SK-N-SH (cell line): ENCODE data around the gene KRT33B. TPM values are rescaled to one million over a fixed set of nuclear protein-coding genes. Genes with fewer than 3 reads are reported as not detected.

Source experiments
- CTCF ChIA-PET: fragments of 300-600, 350-600 bp; formaldehyde crosslinking; extraction: SDS; loops from one replicate; lab custom pipeline; 2021; lab: Yijun Ruan, JAX
- POLR2A ChIA-PET: fragments of 350-600 bp; sonication (Branson Sonifier 250); formaldehyde crosslinking; extraction: SDS; loops from one replicate; lab custom pipeline; 2020; ENCODE audit warnings: antibody characterized with exemption, inconsistent platforms; lab: Yijun Ruan, JAX
- DNase-seq: peaks from one replicate; pipeline ENCODE4 v3.0.0; 2012
- H2AFZ ChIP-seq: fragments of 200-600 bp; sonication (generic); 2 replicates; pipeline ENCODE4 v1.8.1; 2016; ENCODE audit warnings: antibody characterized with exemption, mild to moderate bottlenecking, low read depth
- H3F3A ChIP-seq: fragments of 200-600 bp; sonication (generic); replicated peaks from 2 replicates; pipeline ENCODE3; 2016; ENCODE audit warnings: antibody characterized with exemption, mild to moderate bottlenecking; ENCODE audit not compliant: insufficient read depth
- H3K27ac ChIP-seq, 2 experiments: fragments of 200-500 bp in 1 of 2; fragments of 200-600 bp in 1 of 2; sonication (Bioruptor generic) in 1 of 2; sonication (generic), shearing (Covaris generic) in 1 of 2; 2 replicates each; pipeline versions ENCODE4 v1.5.1 to v1.6.1; 2014 to 2016; ENCODE audit warnings: low read depth in 2 of 2, inconsistent platforms in 1 of 2, low read length in 1 of 2, mild to moderate bottlenecking in 1 of 2, mixed read lengths in 1 of 2
- H3K27me3 ChIP-seq: fragments of 200-600 bp; sonication (generic), shearing (Covaris generic); 2 replicates; pipeline ENCODE4 v1.6.1; 2016; ENCODE audit warnings: mixed run types; ENCODE audit not compliant: insufficient read depth
- H3K36me3 ChIP-seq, 2 experiments: fragments of 200-500 bp in 1 of 2; fragments of 200-600 bp in 1 of 2; sonication (Bioruptor generic) in 1 of 2; sonication (generic) in 1 of 2; replicated peaks in 1 of 2; 2 replicates each; pipeline versions ENCODE3 to v1.5.1; 2014 to 2016; ENCODE audit warnings: low read length in 1 of 2, mild to moderate bottlenecking in 1 of 2; ENCODE audit not compliant: insufficient read depth in 2 of 2, control insufficient read depth in 1 of 2
- H3K4me1 ChIP-seq, 2 experiments: fragments of 200-500 bp in 1 of 2; fragments of 200-600 bp in 1 of 2; sonication (Bioruptor generic) in 1 of 2; sonication (generic), shearing (Covaris generic) in 1 of 2; 2 replicates each; pipeline versions ENCODE4 v1.5.1 to v1.6.1; 2014 to 2016; ENCODE audit warnings: low read depth in 1 of 2, low read length in 1 of 2, mixed run types in 1 of 2; ENCODE audit not compliant: insufficient read depth in 2 of 2, control insufficient read depth in 1 of 2
- H3K4me2 ChIP-seq: fragments of 200-600 bp; sonication (generic), shearing (Covaris generic); 2 replicates; pipeline ENCODE4 v1.6.1; 2017; ENCODE audit warnings: mixed run types
- H3K4me3 ChIP-seq, 2 experiments: fragments of 200-500 bp in 1 of 2; fragments of 200-600 bp in 1 of 2; sonication (Bioruptor generic) in 1 of 2; sonication (generic), shearing (Covaris generic) in 1 of 2; 2 replicates each; pipeline versions ENCODE4 v1.5.1 to v1.8.1; 2014 to 2016; ENCODE audit warnings: low read depth in 2 of 2, inconsistent platforms in 1 of 2, low read length in 1 of 2, mild to moderate bottlenecking in 1 of 2, mixed read lengths in 1 of 2, moderate library complexity in 1 of 2
- H3K79me2 ChIP-seq: fragments of 200-600 bp; sonication (generic); 2 replicates; pipeline ENCODE4 v1.8.1; 2017; ENCODE audit warnings: mild to moderate bottlenecking; ENCODE audit not compliant: insufficient read depth
- H3K9ac ChIP-seq: fragments of 200-600 bp; sonication (generic); 2 replicates; pipeline ENCODE4 v1.6.1; 2017; ENCODE audit warnings: mixed run types
- H3K9me2 ChIP-seq: fragments of 200-600 bp; sonication (generic); 2 replicates; pipeline ENCODE4 v1.6.1; 2017; ENCODE audit warnings: mixed run types
- H3K9me3 ChIP-seq: fragments of 200-600 bp; sonication (generic); 2 replicates; pipeline ENCODE4 v1.6.1; 2017; ENCODE audit warnings: mixed run types, mild to moderate bottlenecking, moderate library complexity
- H4K20me1 ChIP-seq: fragments of 200-600 bp; sonication (generic); 2 replicates; pipeline ENCODE4 v1.6.1; 2017; ENCODE audit warnings: mild to moderate bottlenecking, mixed run types; ENCODE audit not compliant: insufficient read depth
- CTCF ChIP-seq: fragments of 200-600 bp; sonication (generic); IDR thresholded peaks from 2 replicates; pipeline ENCODE4 v1.6.1; 2017; ENCODE audit warnings: antibody characterized with exemption, mild to moderate bottlenecking, moderate library complexity
- ELF1 ChIP-seq: IDR thresholded peaks from 2 replicates; pipeline ENCODE4 v1.4.0; 2012
- EZH2phosphoT487 ChIP-seq: fragments of 200-600 bp; sonication (generic); IDR thresholded peaks from 2 replicates; pipeline ENCODE4 v1.6.1; 2017; ENCODE audit warnings: low read depth, mixed run types, mild to moderate bottlenecking, antibody characterized with exemption, moderate library complexity, borderline replicate concordance
- FOXM1 ChIP-seq: IDR thresholded peaks from 2 replicates; pipeline ENCODE4 v1.4.0; 2012; ENCODE audit warnings: low read depth, mild to moderate bottlenecking
- GABPA ChIP-seq: IDR thresholded peaks from 2 replicates; pipeline ENCODE4 v1.4.0; 2012; ENCODE audit warnings: low read depth, mild to moderate bottlenecking
- GATA2 ChIP-seq: sonication (generic); formaldehyde crosslinking; IDR thresholded peaks from 2 replicates; pipeline ENCODE4 v1.5.0; 2020; ENCODE audit warnings: mild to moderate bottlenecking, missing genetic modification reagents
- MAX ChIP-seq: IDR thresholded peaks from 2 replicates; pipeline ENCODE4 v1.4.0; 2012; ENCODE audit warnings: low read depth
- PBX3 ChIP-seq: IDR thresholded peaks from 2 replicates; pipeline ENCODE4; 2012
- POLR2AphosphoS5 ChIP-seq: IDR thresholded peaks from 2 replicates; pipeline ENCODE4 v1.6.1; 2012; ENCODE audit warnings: low read depth, low read length
- RCOR1 ChIP-seq: fragments of 150-350 bp; IDR thresholded peaks from 2 replicates; pipeline ENCODE4 v1.6.1; 2017; ENCODE audit warnings: antibody characterized with exemption, low read length
- RXRA ChIP-seq: IDR thresholded peaks from 2 replicates; pipeline ENCODE4 v1.4.0; 2012; ENCODE audit warnings: low read depth, mild to moderate bottlenecking, borderline replicate concordance
- SIN3A ChIP-seq: IDR thresholded peaks from 2 replicates; pipeline ENCODE4 v1.6.1; 2012; ENCODE audit warnings: low read depth, mild to moderate bottlenecking, low read length, moderate library complexity, borderline replicate concordance
- SMC3 ChIP-seq: IDR thresholded peaks from 2 replicates; pipeline ENCODE4 v1.6.1; 2012; ENCODE audit warnings: low read depth, low read length, improper control_type of control experiment
- TEAD4 ChIP-seq: IDR thresholded peaks from 2 replicates; pipeline ENCODE4 v1.4.0; 2012; ENCODE audit warnings: mild to moderate bottlenecking, borderline replicate concordance; ENCODE audit not compliant: insufficient read depth
- USF2 ChIP-seq: fragments of 150-350 bp; IDR thresholded peaks from 2 replicates; pipeline ENCODE4 v1.6.1; 2017; ENCODE audit warnings: antibody characterized with exemption, low read length, low read depth, borderline replicate concordance
- YY1 ChIP-seq: IDR thresholded peaks from 2 replicates; pipeline ENCODE4 v1.4.0; 2012; ENCODE audit warnings: low read depth, mild to moderate bottlenecking
- WGBS: methylation state at CpG from one replicate; pipeline ENCODE4 v1.1.6; 2017; ENCODE audit warnings: low lambda C conversion rate; 5-methylcytosine and 5-hydroxymethylcytosine counted together
- polyA plus RNA-seq, 3 experiments: library from polyadenylated mRNA; depleted of rRNA; stranded (reverse); fragments of >200 nt; gene quantifications; 2 replicates each; pipeline ENCODE4 v1.2.3, GENCODE V29; 2012
- TF ChIP-seq, protein P1 (sequence below): IDR thresholded peaks from 2 replicates; pipeline ENCODE4 v1.4.0; 2012; ENCODE audit warnings: low read depth, borderline replicate concordance
- TF ChIP-seq, protein P2 (sequence below): fragments of 150-350 bp; IDR thresholded peaks from 2 replicates; pipeline ENCODE4 v1.6.1; 2016; ENCODE audit warnings: mild to moderate bottlenecking, low read depth, low read length

Gene KRT33B
- polyA plus RNA-seq, 1 of the 3 experiments (the other 2 are of a cell fraction): 0.08 TPM

DNA sequence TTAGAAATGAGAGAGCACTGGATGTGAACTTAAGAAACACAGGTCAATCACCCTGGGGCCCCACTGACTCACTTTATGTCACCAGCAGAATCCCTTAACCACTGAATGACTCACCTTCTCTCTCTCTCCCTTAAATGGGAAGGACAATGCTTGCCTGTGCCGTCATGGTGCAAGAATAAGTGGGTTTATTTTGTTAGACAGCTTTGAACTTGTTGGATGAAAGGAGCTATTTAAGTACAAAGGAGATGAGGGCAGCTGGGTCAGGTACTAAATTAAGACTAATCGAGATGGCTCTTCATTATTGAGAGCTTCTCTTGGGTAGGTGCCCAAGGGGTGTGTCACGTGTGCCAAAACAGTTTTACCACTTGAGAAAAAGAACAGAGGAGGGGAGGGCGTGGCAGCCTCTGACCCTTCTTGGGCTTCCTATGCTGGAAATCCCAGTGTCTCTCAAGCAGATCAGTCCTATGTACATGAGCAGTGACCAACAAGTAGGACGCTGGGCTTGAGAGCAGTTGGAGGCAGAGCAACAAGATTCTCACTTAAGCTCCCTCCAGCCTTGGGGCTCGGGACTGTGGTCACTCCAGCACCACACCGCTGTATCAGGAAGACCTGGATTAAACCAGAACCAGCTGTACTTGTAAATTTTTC lies 34.5 kb upstream of the KRT33B start (continued):
- TF ChIP-seq SIN3A (peak; percentile 70; the same call in 1 of the 2 replicates), FOXM1 (peak; percentile 25; the same call in 1 of the 2 replicates), PBX3 (peak; percentile 88), ELF1 (no peak), TEAD4 (peak; percentile 67; the same call in 1 of the 2 replicates)
- TF ChIP-seq, protein P1, sequence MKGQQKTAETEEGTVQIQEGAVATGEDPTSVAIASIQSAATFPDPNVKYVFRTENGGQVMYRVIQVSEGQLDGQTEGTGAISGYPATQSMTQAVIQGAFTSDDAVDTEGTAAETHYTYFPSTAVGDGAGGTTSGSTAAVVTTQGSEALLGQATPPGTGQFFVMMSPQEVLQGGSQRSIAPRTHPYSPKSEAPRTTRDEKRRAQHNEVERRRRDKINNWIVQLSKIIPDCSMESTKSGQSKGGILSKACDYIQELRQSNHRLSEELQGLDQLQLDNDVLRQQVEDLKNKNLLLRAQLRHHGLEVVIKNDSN: no peak
- TF ChIP-seq, protein P2, sequence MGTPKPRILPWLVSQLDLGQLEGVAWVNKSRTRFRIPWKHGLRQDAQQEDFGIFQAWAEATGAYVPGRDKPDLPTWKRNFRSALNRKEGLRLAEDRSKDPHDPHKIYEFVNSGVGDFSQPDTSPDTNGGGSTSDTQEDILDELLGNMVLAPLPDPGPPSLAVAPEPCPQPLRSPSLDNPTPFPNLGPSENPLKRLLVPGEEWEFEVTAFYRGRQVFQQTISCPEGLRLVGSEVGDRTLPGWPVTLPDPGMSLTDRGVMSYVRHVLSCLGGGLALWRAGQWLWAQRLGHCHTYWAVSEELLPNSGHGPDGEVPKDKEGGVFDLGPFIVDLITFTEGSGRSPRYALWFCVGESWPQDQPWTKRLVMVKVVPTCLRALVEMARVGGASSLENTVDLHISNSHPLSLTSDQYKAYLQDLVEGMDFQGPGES: no peak
- TF ChIP-seq, all 33 proteins: peak for 13

DNA sequence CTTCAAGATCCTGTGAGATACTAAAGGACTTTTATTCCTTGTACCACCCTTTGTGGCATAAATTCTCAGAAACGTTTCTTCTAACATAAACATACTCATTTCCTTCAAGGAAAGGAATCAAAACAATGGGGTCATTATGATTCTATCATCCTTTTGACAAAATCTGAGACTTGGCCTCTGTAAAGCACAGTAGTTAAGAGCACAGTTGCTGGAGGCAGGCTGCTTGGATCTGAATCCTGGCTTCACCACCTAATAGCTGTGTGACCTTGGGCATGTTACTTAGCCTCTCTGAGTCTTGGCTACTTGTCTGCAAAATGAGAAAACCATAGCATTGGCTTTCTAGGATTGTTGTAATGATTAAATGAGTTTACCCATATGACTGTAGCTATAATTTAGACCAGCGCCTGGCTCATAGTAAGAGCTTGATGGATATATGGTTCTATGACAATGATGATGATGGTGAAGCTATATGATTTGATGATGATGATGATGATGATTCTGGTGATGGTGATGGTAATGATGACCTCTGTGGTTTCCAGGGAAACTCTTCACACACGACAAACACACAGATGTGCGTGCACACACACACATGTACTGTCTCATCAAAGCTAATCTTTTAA lies 33.9 kb upstream of the KRT33B start:
- H3K9me2 ChIP-seq: no peaks in the 10 kb centered on the region
- peaks cover 7% of the 10 kb centered on the region for H3F3A ChIP-seq
- H2AFZ ChIP-seq: no peak overlapping the region
- POLR2A ChIA-PET: no interaction called here
- H3K79me2 ChIP-seq: no peaks in the 10 kb centered on the region
- no peak overlapping the region for H3K4me3 ChIP-seq
- DNase-seq: no peak
- H3K36me3 ChIP-seq: no peaks in the 10 kb centered on the region
- 48% methylated on average over 4 of the region's 4 CpGs for WGBS
- H3K9ac ChIP-seq: no peak overlapping the region
- no peaks in the 10 kb centered on the region for H3K27me3 ChIP-seq
- H3K27ac ChIP-seq: peak overlapping the region in 1 of 2 experiments; percentile 65; a peak in 2 of 4 replicates
- peak overlapping the region; percentile 12; the same call in 1 of the 2 replicates for H3K4me2 ChIP-seq
- CTCF ChIA-PET: interaction anchor here (1.7 kb wide), 1 partner anchor 146 kb away, joined by 8 read pairs; no protein-coding TSS in a partner anchor
- peaks cover 0 to 17% of the 10 kb centered on the region in 2 experiments; a peak in 2 of 4 replicates for H3K4me1 ChIP-seq
- H3K9me3 ChIP-seq: no peaks in the 10 kb centered on the region
- no peaks in the 10 kb centered on the region for H4K20me1 ChIP-seq
- 0 out of 2 replicates have a peak, but pooled peaks have one; percentile 19 for TF ChIP-seq MAX
- TF ChIP-seq EZH2phosphoT487: no peak

- Histone ChIP-seq H3K27me3 (no peaks in the 10 kb centered on the region), H3F3A (peaks cover 7% of the 10 kb centered on the region), H3K9me2 (no peaks in the 10 kb centered on the region), H3K4me2 (peak overlapping the region; percentile 31), H3K9ac (no peak overlapping the region), H3K4me1 (peaks cover 0 to 17% of the 10 kb centered on the region in 2 experiments; a peak in 2 of 4 replicates), H2AFZ (no peak overlapping the region), H3K4me3 (no peak overlapping the region), H3K79me2 (no peaks in the 10 kb centered on the region), H3K36me3 (no peaks in the 10 kb centered on the region), H3K9me3 (no peaks in the 10 kb centered on the region), H4K20me1 (no peaks in the 10 kb centered on the region), H3K27ac (peak overlapping the region in 1 of 2 experiments; percentile 65; a peak in 1 of 4 replicates)
- ChIA-PET POLR2A (no interaction called here), CTCF (no interaction called here)
- WGBS: 59% methylated on average over 5 of the region's 5 CpGs
- no peak for DNase-seq
- no peak for TF ChIP-seq YY1
- no peak for TF ChIP-seq POLR2AphosphoS5
- no peak for TF ChIP-seq RXRA
- TF ChIP-seq GABPA: no peak
- no peak for TF ChIP-seq SMC3
- no peak for TF ChIP-seq FOXM1
- no peak for TF ChIP-seq ELF1
- no peak for TF ChIP-seq USF2
- TF ChIP-seq RCOR1: no peak
- no peak for TF ChIP-seq TEAD4
- no peak for TF ChIP-seq CTCF
- no peak for TF ChIP-seq GATA2 (CRISPR knock-in tag)
- TF ChIP-seq SIN3A: no peak
Observed at GRCh38 chr17:41402161-41402560, 32.5 kb upstream of the KRT33B start.
